Measurements from ENCODE around the gene EIF2B4.

EIF2B4 gene

GRCh38 chr2:27377618-27378095 is 7.5 kb upstream of the EIF2B4 start:
- peaks cover 49 to 70% of the 10 kb centered on the region in 2 donors for H3K36me3 ChIP-seq (ENCODE audit: control insufficient read depth in 1 of 2, insufficient read depth in 2 of 2, low read length in 2 of 2)
- peaks cover 25% of the 10 kb centered on the region in 2 donors for H3K4me1 ChIP-seq (ENCODE audit: control insufficient read depth in 1 of 2, insufficient read depth in 2 of 2, low read length in 2 of 2)
- H3K27ac ChIP-seq (ENCODE audit: low read depth, low read length), result no peak overlapping the region
- no peak overlapping the region for H3K9ac ChIP-seq (ENCODE audit: low read depth in 1 of 2, low read length in 2 of 2)
- H3K4me3 ChIP-seq (ENCODE audit: low read depth in 1 of 2, low read length in 2 of 2), result no peak overlapping the region
- H3K9me3 ChIP-seq (ENCODE audit: control insufficient read depth in 1 of 2, low read length in 2 of 2), result no peaks in the 10 kb centered on the region
- H3K27me3 ChIP-seq (ENCODE audit: control insufficient read depth in 1 of 2, insufficient read depth in 2 of 2, low read length in 2 of 2), result no peaks in the 10 kb centered on the region

- H3K27ac ChIP-seq (ENCODE audit: low read depth, low read length), result no peak overlapping the region
- no peak overlapping the region for H3K9ac ChIP-seq (ENCODE audit: low read depth in 1 of 2, low read length in 2 of 2)
- peaks cover 51 to 70% of the 10 kb centered on the region in 2 donors for H3K36me3 ChIP-seq (ENCODE audit: control insufficient read depth in 1 of 2, insufficient read depth in 2 of 2, low read length in 2 of 2)
- peaks cover 30 to 31% of the 10 kb centered on the region in 2 donors for H3K4me1 ChIP-seq (ENCODE audit: control insufficient read depth in 1 of 2, insufficient read depth in 2 of 2, low read length in 2 of 2)
- H3K4me3 ChIP-seq (ENCODE audit: low read depth in 1 of 2, low read length in 2 of 2), result no peak overlapping the region
- H3K9me3 ChIP-seq (ENCODE audit: control insufficient read depth in 1 of 2, low read length in 2 of 2), result no peaks in the 10 kb centered on the region
- H3K27me3 ChIP-seq (ENCODE audit: control insufficient read depth in 1 of 2, insufficient read depth in 2 of 2, low read length in 2 of 2), result no peaks in the 10 kb centered on the region
Measured at GRCh38 chr2:27376866-27377617, 6.9 kb upstream of the EIF2B4 start.

GRCh38 chr2:27376151-27376865 is 6.2 kb upstream of the EIF2B4 start:
- H3K4me3 ChIP-seq (ENCODE audit: low read depth in 1 of 2, low read length in 2 of 2), result no peak overlapping the region
- H3K27ac ChIP-seq (ENCODE audit: low read depth, low read length), result no peak overlapping the region
- peaks cover 35 to 37% of the 10 kb centered on the region in 2 donors for H3K4me1 ChIP-seq (ENCODE audit: control insufficient read depth in 1 of 2, insufficient read depth in 2 of 2, low read length in 2 of 2)
- no peaks in the 10 kb centered on the region for H3K27me3 ChIP-seq (ENCODE audit: control insufficient read depth in 1 of 2, insufficient read depth in 2 of 2, low read length in 2 of 2)
- peaks cover 47 to 63% of the 10 kb centered on the region in 2 donors for H3K36me3 ChIP-seq (ENCODE audit: control insufficient read depth in 1 of 2, insufficient read depth in 2 of 2, low read length in 2 of 2)
- H3K9ac ChIP-seq (ENCODE audit: low read depth in 1 of 2, low read length in 2 of 2), result no peak overlapping the region
- no peaks in the 10 kb centered on the region for H3K9me3 ChIP-seq (ENCODE audit: control insufficient read depth in 1 of 2, low read length in 2 of 2)

- Histone ChIP-seq H3K36me3 (ENCODE audit: control insufficient read depth in 1 of 2, insufficient read depth in 2 of 2, low read length in 2 of 2) (peaks cover 47 to 61% of the 10 kb centered on the region in 2 donors), H3K9ac (ENCODE audit: low read depth in 1 of 2, low read length in 2 of 2) (no peak overlapping the region)
Measured at GRCh38 chr2:27375513-27376099, 5.5 kb upstream of the EIF2B4 start.

GRCh38 chr2:27373567-27373966 is 3.4 kb upstream of the EIF2B4 start:
- peaks cover 49 to 62% of the 10 kb centered on the region in 2 donors for H3K36me3 ChIP-seq (ENCODE audit: control insufficient read depth in 1 of 2, insufficient read depth in 2 of 2, low read length in 2 of 2)

More at GRCh38 chr2:27375513-27376099, 5.5 kb upstream of the EIF2B4 start:
- no peak overlapping the region for H3K27ac ChIP-seq (ENCODE audit: low read depth, low read length)
- no peak overlapping the region for H3K4me3 ChIP-seq (ENCODE audit: low read depth in 1 of 2, low read length in 2 of 2)
- H3K4me1 ChIP-seq (ENCODE audit: control insufficient read depth in 1 of 2, insufficient read depth in 2 of 2, low read length in 2 of 2), result peaks cover 35% of the 10 kb centered on the region in 2 donors
- no peaks in the 10 kb centered on the region for H3K9me3 ChIP-seq (ENCODE audit: control insufficient read depth in 1 of 2, low read length in 2 of 2)
- H3K27me3 ChIP-seq (ENCODE audit: control insufficient read depth in 1 of 2, insufficient read depth in 2 of 2, low read length in 2 of 2), result no peaks in the 10 kb centered on the region

GRCh38 chr2:27372937-27373336 is 2.8 kb upstream of the EIF2B4 start:
- Histone ChIP-seq H3K9ac (ENCODE audit: low read depth in 1 of 2, low read length in 2 of 2) (no peak overlapping the region), H3K36me3 (ENCODE audit: control insufficient read depth in 1 of 2, insufficient read depth in 2 of 2, low read length in 2 of 2) (peaks cover 51 to 62% of the 10 kb centered on the region in 2 donors), H3K9me3 (ENCODE audit: control insufficient read depth in 1 of 2, low read length in 2 of 2) (no peaks in the 10 kb centered on the region), H3K4me3 (ENCODE audit: low read depth in 1 of 2, low read length in 2 of 2) (no peak overlapping the region), H3K4me1 (ENCODE audit: control insufficient read depth in 1 of 2, insufficient read depth in 2 of 2, low read length in 2 of 2) (peaks cover 28 to 33% of the 10 kb centered on the region in 2 donors), H3K27ac (ENCODE audit: low read depth, low read length) (no peak overlapping the region), H3K27me3 (ENCODE audit: control insufficient read depth in 1 of 2, insufficient read depth in 2 of 2, low read length in 2 of 2) (no peaks in the 10 kb centered on the region)

More at GRCh38 chr2:27373567-27373966, 3.4 kb upstream of the EIF2B4 start:
- H3K4me3 ChIP-seq (ENCODE audit: low read depth in 1 of 2, low read length in 2 of 2), result no peak overlapping the region
- H3K27ac ChIP-seq (ENCODE audit: low read depth, low read length), result no peak overlapping the region
- H3K4me1 ChIP-seq (ENCODE audit: control insufficient read depth in 1 of 2, insufficient read depth in 2 of 2, low read length in 2 of 2), result peaks cover 30 to 31% of the 10 kb centered on the region in 2 donors
- no peaks in the 10 kb centered on the region for H3K9me3 ChIP-seq (ENCODE audit: control insufficient read depth in 1 of 2, low read length in 2 of 2)
- H3K9ac ChIP-seq (ENCODE audit: low read depth in 1 of 2, low read length in 2 of 2), result no peak overlapping the region
- H3K27me3 ChIP-seq (ENCODE audit: control insufficient read depth in 1 of 2, insufficient read depth in 2 of 2, low read length in 2 of 2), result no peaks in the 10 kb centered on the region

GRCh38 chr2:27370816-27371620 is 880 bp upstream of the EIF2B4 start:
- peak overlapping the region; percentile 77 for H3K27ac ChIP-seq (ENCODE audit: low read depth, low read length)
- peaks cover 28 to 29% of the 10 kb centered on the region in 2 donors for H3K4me1 ChIP-seq (ENCODE audit: control insufficient read depth in 1 of 2, insufficient read depth in 2 of 2, low read length in 2 of 2)
- no peaks in the 10 kb centered on the region for H3K27me3 ChIP-seq (ENCODE audit: control insufficient read depth in 1 of 2, insufficient read depth in 2 of 2, low read length in 2 of 2)
- peaks cover 50 to 62% of the 10 kb centered on the region in 2 donors for H3K36me3 ChIP-seq (ENCODE audit: control insufficient read depth in 1 of 2, insufficient read depth in 2 of 2, low read length in 2 of 2)
- H3K9me3 ChIP-seq (ENCODE audit: control insufficient read depth in 1 of 2, low read length in 2 of 2), result no peaks in the 10 kb centered on the region
- H3K4me3 ChIP-seq (ENCODE audit: low read depth in 1 of 2, low read length in 2 of 2), result peak overlapping the region; percentile 94 to 98
- H3K9ac ChIP-seq (ENCODE audit: low read depth in 1 of 2, low read length in 2 of 2), result peak overlapping the region; percentile 89 to 96

GRCh38 chr2:27369471-27370025 is 590 bp downstream of the EIF2B4 start:
- peaks cover 28 to 29% of the 10 kb centered on the region in 2 donors for H3K4me1 ChIP-seq (ENCODE audit: control insufficient read depth in 1 of 2, insufficient read depth in 2 of 2, low read length in 2 of 2)
- H3K36me3 ChIP-seq (ENCODE audit: control insufficient read depth in 1 of 2, insufficient read depth in 2 of 2, low read length in 2 of 2), result peaks cover 42 to 59% of the 10 kb centered on the region in 2 donors
- H3K27me3 ChIP-seq (ENCODE audit: control insufficient read depth in 1 of 2, insufficient read depth in 2 of 2, low read length in 2 of 2), result no peaks in the 10 kb centered on the region
- peak overlapping the region; percentile 88 for H3K27ac ChIP-seq (ENCODE audit: low read depth, low read length)
- peak overlapping the region; percentile 90 to 94 for H3K4me3 ChIP-seq (ENCODE audit: low read depth in 1 of 2, low read length in 2 of 2)
- H3K9me3 ChIP-seq (ENCODE audit: control insufficient read depth in 1 of 2, low read length in 2 of 2), result no peaks in the 10 kb centered on the region
- peak overlapping the region; percentile 89 to 97 for H3K9ac ChIP-seq (ENCODE audit: low read depth in 1 of 2, low read length in 2 of 2)

- Histone ChIP-seq H3K36me3 (ENCODE audit: control insufficient read depth in 1 of 2, insufficient read depth in 2 of 2, low read length in 2 of 2) (peaks cover 28 to 50% of the 10 kb centered on the region in 2 donors), H3K4me1 (ENCODE audit: control insufficient read depth in 1 of 2, insufficient read depth in 2 of 2, low read length in 2 of 2) (peaks cover 4 to 5% of the 10 kb centered on the region in 2 donors), H3K27ac (ENCODE audit: low read depth, low read length) (no peak overlapping the region), H3K9me3 (ENCODE audit: control insufficient read depth in 1 of 2, low read length in 2 of 2) (no peaks in the 10 kb centered on the region), H3K27me3 (ENCODE audit: control insufficient read depth in 1 of 2, insufficient read depth in 2 of 2, low read length in 2 of 2) (no peaks in the 10 kb centered on the region), H3K4me3 (ENCODE audit: low read depth in 1 of 2, low read length in 2 of 2) (no peak overlapping the region), H3K9ac (ENCODE audit: low read depth in 1 of 2, low read length in 2 of 2) (no peak overlapping the region)
Measured at GRCh38 chr2:27363933-27364332, 6.2 kb downstream of the EIF2B4 start.

All from duodenal mucosa (tissue), 2 donors.